Retina (tissue), 1 donor: ENCODE measurements around the gene TMEM190.
A peak's percentile ranks its signal among the peaks of the same experiment; 100 is the strongest.

Experiments used
- DNase-seq: peaks from one replicate; pipeline ENCODE4 v3.0.0-alpha.2; 2016

The TMEM190 gene

DNA sequence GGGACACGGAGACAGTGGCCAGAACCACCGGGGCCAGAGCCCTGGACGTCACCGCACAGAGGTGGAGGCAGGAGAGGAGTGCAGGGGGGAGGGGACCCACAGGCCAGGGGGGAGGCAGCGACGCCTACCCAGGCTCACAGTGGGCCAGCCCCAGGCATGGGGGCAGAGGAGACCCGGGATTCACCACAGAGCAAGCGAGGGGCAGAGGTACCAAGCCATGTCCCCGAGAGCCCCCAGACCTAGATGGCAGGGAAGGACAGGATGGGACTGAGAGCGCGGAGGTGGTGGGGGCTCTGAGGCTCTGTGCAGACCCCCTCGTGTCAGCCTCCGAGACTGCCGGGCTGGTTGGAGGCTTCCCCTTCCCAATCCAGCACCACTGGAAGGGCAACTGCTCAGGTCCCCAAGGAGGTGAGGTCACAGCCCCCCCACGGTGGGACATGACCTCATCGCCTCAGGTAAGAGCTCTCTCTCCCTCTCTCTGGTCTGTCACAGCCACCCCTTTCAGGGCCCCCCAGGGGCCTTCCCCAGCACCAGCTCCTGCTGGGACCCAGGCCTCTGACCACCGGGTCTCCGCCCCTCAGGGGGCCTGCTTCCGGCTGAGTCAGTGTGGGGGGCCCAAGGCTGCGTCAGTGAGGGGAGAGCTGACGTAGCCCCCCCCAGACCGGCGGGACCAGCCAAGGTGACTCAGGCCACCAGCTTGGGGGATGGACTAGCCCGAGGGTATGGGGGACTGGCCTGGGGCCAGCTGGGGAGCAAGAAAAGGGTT, 4.1 kb upstream of the TMEM190 start:
- DNase-seq: no peak

DNA sequence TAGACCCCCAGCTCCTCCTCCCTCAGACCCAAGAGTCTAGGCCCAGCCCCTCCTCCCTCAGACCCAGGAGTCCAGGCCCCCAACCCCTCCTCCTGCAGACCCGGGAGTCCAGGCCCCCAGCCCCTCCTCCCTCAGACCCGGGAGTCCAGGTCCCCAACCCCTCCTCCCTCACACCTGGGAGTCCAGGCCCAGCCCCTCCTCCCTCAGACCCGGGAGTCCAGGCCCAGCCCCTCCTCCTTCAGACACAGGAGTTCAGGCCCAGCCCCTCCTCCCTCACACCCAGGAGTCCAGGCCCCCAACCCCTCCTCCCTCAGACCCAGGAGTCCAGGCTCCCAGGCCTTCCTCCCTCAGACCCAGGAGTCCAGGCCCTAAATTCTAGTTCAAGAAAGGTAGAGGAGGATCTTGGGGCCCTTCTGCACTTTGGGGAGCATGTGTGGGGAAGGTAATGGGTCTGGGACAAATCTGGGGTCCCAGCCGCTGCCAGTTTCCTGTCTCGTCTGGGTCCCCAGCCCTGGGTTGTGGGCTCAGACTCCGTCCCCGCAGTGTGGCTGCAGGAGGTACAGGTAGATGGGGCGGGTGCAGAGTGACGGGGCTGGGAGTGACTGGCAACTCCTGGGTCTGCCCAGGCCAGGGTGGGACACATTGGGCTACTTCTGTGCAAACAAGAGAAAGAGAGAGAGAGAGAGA, 3.2 kb upstream of the TMEM190 start:
- DNase-seq: no peak

DNA sequence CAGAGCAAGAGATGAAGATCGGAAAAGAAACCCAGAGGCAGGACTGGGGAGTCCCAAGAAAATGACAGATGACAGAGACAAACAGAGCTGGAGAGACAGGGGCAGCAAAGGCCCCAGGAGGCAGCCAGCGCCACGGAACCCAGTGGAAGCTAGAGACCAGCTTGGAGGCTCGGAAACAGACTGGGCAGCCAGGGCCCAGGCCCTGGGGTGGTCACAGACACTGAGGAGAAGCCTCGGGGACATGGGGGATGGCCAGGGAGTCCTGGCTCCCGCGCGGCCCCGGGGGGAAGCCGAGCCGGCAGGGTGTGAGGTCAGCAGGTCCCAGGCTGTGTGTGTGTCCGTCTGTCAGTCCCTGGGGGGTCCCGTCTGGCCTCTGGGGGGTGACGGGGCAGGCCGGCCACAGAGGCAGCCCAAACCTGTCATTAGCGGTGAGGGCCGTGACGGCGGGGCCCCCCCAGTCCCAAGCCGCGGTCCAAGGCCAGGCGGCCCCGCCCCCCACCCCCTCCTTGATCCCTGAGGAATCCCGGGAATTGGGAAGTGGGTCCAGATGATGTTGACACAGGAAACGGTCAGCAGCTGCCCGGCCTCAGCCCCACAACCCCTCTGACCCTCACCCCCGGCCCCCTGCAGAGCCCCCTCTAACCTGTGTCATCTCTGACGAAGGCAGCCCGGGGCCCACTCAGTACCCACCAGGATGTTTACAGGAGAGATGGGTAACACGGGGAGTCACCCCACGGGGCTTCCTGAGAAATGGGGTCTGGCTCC, 2.5 kb upstream of the TMEM190 start:
- DNase-seq: no peak

DNA sequence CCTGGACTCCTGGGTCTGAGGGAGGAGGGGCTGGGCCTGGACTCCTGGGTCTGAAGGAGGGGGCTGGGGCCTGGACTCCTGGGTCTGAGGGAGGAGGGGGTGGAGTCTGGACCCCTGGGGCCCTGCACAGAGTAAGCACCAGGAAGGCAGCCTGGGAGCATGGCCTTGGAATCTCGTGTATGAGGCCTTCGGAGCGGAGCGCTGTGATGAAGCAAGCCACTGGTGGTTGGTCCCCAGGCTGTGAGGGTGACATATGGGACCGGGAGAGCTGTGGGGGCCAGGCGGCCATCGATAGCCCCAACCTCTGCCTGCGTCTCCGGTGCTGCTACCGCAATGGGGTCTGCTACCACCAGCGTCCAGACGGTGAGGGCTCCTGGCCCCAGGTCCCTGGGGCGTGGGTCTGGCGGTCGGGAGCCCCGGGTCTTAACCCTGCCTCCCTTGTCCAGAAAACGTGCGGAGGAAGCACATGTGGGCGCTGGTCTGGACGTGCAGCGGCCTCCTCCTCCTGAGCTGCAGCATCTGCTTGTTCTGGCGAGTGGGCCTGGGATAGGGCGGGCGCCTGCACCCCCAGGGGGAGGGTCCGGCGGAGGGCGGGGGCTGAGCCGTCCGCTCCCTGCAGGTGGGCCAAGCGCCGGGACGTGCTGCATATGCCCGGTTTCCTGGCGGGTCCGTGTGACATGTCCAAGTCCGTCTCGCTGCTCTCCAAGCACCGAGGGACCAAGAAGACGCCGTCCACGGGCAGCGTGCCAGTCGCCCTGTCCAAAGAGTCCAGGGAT, 918 bp downstream of the TMEM190 start:
- DNase-seq: peak; percentile 63

DNA sequence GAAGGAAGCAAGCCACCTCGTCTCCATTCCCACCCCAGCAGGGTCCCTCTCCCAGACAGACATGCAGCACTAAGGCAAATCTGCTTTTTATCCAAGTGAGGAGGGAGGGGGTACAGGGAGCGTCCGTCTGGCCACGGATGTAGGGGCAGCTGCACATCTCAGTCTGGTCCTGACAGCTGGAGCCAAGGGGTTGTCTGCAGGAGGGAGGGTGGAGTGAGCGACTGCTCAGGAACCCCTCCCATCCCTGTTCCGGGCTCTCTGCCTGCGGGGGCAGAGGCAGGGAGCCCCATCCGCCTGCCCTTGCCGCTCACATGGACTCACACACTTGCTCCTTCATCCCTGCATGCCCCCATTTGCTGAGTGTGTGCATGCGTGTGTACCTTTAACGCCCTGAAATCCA, 2.5 kb downstream of the TMEM190 start:
- DNase-seq: peak; percentile 33

DNA sequence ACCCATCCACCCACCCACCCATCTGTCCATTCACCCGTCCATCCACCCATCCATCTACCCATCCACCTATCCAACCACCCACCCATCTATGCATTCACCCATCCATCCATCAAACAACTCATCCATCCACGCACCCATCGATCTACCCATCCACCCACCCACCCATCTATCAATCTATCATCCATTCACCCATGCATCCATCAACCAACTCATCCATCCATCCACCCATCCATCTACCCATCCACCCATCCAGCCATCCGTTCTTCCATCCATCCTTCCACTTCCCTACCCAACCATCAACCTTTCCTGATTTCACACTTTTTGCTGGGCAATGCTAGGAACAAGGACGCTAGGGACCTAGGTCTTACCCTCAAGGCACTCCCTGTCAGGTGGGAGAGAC, 5.4 kb downstream of the TMEM190 start:
- DNase-seq: no peak

DNA sequence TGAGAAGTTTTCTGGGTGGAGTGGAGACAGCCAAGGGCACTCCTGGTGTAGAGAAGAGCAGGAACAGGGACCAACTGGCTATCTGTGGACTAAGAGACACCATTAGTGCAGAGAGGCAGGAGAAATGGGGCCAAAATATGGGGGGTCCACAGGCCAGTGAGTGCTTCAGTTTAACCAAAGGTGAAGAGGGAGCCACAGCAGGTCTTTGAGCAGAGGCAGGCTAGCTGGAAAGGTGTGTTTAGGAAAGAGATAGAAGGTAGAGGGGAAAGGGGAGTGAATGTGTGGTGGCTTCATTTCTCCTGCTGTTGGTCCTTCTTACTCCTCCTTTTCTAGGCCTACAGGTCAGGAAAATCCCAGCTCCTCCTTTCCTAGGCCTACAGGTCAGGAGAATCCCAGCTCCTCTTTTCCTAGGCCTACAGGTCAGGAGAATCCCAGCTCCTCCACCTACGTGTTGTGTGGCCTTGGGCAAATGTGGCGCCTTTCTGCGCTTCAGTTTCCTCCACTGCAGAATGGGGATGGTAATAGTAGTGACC, 6.0 kb downstream of the TMEM190 start:
- no peak for DNase-seq

DNA sequence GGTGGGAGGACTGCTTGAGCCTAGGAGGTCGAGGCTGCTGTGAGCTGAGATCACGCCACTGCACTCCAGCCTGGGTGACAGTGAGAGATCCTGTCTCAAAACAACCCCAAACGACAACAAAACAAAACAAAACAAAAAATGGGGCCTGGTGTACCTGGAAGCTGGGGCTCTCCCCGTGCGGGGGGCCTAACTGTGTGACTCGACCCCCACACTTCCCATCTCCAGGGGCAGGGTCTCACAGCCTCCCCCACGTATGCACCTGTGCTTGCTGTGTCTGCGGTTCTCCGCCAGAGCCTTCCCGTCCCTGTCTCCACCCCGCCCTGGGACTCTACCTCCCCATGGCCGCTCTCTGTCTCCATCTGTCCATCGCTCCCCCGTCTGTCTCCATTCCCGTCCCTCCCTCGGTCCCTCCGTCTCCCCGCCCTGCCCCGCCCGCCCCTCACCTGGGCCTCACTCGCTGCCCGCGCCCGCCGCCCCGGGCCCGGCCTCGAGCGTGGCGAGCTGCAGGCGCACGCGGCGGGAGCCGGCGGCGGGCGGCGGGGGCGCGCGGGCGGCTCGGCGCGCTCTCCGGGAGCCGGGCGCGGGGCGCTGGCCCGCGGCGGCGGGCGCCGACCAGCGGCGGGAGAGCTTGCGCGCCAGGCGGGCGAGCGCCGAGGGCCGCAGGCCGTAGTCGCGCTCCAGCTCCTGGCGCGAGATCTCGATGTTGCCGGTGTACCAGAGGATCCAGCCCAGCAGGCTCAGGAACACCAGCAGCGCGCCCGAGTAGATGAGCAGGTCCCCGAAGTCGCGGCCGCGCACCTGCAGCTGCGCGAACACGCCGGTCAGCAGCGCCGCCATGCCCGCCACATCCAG, 6.9 kb downstream of the TMEM190 start:
- peak; percentile 68 for DNase-seq

DNA sequence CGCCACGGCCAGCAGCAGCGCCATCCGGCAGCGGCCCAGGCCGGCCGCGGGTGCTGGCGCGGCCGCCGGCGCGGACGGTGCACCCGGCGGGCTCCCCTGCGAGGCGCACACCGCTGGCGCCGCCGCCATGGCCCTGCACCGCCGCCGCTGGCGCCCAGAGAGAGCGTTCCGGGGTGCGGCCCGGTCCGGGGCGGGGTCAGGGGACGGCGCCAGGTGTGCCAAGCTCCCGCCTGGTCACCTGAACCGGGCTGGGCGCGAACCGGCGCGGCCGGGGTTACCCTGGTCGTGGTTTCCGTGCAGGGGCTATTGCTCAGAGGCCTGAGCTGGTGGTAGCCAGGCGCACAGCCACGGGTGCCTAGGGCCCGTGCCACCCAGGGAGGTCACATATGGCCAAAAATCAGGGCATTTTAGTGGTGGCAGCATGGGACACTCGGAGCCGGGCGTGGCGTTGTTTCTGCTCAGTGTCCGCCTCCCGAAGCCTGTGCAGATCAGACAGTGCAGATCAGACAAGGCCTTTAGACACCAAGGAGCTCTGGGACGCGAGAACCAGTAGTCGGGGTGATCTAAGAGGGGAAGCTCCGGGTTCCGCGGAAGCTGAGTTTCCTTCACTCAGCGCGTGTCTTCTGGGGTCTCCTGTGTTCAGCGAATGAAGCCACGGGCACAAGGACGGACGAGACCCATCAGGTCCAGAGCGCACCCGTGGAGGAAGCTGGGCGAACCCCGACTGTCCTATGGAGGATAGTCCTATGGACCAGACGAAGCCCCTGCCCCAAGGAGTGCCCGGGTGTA, 7.7 kb downstream of the TMEM190 start, which contains the start of gene TMEM238:
Gene TMEM238, minus strand, starts transcription at position 162 of the 789 bp plus-strand sequence. Its CDS starts 33 bp downstream, at position 129.
- DNase-seq: peak; percentile 69

DNA sequence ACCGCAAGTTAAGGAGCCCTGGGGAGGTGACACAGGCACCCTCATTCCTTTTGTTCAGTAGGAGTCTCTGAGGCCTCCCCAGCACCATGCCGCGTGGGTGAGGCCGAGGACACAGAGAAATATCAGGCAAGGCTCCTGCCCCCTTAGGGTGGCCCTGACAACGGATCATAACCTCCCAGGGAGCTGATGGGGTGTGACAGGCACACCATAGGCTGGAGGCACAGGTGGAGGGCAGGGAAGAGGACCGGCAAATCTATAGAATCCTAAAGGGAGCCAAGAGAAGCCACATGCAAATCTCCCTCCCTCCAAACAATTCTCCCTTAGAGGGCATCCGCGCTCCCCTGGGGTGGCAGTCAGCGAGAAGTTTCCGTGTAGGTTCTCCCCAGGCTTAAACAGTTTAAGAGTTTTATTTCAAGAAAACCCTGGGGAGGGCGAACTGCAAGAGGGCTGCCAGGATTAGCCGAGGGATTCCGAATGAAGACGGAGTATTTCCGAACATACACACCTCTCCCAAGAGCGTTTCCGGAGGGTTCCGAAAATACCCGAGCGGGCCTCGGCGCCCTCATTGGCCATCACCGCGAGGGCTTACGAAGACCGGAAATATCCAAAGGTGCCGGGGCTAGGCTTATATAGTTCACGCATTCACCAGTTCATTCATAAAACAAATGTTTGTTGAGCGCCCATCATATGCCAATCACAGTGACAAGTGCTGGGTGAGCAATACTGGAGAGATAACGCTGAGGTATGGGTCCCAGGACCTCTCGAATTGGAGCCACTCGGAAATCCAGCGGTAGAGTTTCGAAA, 8.5 kb downstream of the TMEM190 start:
- DNase-seq: peak; percentile 97

DNA sequence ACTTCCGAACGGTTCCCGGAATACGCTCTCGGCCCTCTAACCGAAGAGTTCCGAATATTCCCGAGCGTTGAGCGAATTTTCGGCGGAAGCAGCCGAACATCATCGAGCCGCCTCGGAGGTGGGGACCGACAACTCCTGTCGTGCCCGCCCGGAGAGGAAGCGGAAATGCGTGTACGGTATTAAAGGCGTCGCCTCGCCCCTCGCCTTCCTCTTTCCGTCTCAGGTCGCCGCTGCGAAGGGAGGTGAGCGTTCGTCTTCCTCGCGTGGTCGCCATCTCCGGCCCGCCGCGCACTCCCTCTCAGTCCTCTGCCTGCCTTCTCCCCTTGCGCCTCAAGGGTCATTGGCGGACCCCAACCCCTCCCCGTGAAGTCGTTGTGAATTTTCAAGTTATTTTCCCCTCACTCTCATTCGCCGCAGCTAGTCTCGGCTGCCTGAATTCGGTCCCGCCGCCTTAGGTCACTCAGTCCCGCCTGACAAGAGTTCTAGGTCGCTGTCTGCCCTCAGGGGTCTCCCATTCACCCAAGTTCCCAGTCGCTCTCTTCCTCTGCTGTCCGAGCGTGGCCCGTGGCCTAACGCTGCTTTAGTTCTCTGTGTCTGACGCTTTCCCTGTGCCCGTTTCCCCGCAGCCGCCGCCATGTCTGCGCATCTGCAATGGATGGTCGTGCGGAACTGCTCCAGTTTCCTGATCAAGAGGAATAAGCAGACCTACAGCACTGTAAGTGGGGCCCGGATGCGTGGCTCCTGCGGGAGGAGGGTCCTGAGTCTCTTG, 9.3 kb downstream of the TMEM190 start, which contains the start of gene RPL28:
Gene RPL28, plus strand, starts transcription at position 209 of the 769 bp plus-strand sequence. Its CDS starts 426 bp downstream, at position 635.
- peak; percentile 99 for DNase-seq

DNA sequence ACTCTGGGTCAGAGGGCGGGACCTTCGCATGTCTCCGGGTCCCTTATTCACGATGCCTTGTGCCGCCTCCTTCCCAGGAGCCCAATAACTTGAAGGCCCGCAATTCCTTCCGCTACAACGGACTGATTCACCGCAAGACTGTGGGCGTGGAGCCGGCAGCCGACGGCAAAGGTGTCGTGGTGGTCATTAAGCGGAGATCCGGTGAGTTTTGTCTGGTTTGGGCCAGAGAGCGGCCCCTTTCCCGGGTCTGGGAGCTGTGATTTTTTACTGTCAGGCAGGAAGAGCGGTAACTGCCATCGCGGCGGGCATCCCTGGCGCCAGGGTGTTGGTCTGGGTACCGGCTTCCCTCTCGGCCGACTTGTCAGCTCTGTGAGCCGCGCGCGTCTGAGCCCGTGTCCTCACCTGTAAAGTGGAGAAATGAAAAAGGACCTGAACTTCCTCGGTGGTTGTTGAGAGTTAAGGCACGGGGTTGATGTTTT, 9.9 kb downstream of the TMEM190 start:
- DNase-seq: peak; percentile 26

DNA sequence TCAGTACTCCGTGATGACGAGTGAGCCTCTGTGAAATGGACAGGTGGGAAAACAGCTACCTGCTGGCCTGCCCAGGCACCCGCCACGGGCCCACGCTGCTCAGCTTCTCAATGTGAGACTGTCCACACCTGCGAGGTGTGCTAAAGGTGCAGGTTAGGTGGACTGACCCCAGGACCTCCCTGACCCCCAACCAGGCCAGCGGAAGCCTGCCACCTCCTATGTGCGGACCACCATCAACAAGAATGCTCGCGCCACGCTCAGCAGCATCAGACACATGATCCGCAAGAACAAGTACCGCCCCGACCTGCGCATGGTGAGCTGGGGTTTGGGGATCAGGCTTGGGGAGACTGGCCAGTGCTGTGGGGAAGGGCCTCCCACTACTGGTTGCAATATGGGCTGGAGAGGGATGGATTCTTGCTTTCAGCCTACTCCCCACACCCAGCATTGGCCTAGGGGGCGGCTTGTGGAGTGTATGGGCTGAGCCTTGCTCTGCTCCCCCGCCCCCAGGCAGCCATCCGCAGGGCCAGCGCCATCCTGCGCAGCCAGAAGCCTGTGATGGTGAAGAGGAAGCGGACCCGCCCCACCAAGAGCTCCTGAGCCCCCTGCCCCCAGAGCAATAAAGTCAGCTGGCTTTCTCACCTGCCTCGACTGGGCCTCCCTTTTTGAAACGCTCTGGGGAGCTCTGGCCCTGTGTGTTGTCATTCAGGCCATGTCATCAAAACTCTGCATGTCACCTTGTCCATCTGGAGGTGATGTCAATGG, 11.3 kb downstream of the TMEM190 start:
- no peak for DNase-seq

DNA sequence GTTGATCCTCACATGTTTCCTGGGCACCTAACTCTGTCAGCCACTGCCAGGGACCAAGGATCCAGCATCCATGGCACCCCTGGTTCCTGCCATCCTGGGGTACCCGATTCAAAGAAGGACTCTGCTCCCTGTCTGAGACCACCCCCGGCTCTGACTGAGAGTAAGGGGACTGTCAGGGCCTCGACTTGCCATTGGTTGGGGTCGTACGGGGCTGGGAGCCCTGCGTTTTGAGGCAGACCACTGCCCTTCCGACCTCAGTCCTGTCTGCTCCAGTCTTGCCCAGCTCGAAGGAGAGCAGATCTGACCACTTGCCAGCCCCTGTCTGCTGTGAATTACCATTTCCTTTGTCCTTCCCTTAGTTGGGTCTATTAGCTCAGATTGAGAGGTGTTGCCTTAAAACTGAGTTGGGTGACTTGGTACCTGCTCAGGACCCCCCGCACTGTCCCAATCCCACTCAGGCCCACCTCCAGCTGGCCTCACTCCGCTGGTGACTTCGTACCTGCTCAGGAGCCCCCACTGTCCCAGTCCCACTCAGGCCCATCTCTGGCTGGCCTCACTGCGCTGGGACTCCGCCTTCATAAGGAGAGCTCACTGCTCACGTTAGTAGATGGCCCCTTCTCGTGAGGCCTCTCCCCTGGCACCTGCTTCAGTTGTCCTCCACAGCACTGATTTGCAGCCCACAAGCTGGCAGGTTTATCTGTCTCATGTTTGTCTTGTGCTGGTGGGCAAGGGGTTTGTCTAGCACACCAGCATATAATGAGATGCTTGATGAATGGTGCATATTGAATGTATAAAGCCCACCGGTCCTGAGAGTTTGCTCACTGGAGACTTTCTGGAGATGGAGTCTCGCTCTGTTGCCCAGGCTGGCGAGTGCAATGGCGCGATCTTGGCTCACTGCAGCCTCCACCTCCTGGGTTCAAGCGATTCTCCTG, 13.0 kb downstream of the TMEM190 start:
- no peak for DNase-seq

DNA sequence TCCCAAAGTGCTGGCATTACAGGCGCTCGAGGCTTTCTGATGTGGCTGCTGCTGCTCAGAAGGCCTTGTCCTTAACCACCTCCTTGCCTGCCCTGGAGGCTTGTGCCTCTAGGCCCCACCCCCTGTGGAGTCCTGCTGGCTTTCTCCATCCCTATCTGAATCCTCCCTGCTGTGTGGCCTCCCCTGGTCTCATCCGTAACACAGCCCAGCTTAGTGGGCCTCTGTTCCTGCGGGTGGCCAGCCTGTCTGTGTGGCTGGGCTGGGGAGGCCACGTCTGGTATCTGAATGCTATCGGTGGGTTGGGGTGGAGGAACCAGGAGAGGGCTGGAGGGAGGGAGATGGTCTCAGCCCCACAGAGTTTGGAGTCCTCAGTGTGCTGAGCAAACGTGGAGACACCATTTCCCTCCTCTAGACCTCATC, 13.8 kb downstream of the TMEM190 start:
- no peak for DNase-seq

DNA sequence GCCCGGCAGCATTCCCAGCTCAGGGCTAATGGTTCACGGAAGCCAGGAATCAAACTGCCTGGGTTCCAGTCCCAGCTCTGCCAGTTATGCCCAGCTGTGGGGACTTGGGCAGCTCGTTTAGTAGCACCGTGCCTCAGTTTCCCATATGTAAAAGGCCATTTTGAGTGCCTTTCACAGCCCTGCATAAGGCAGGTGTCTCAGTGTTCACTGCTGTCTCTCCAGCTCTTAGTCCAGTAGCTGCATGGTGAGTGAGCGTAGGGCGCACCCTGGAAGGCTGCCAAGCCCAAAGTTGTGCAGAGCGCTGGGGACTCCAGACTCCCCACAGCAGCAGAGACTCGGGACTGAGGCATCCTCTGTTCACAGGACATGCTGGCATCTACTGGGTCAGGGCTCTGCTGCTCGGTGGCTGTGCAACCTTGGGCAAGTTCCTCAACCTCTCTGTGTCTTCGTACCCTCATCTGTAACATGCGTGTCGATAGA, 14.6 kb downstream of the TMEM190 start:
- no peak for DNase-seq
